NOMO-1 treated with DMSO at 0.1 percent for 48 hours (cell line): ENCODE data around the gene MMP28.

Source experiments
- DNase-seq: peaks from one replicate; lab custom pipeline; 2025; ENCODE audit not compliant: unreplicated experiment; lab: John Stamatoyannopoulos, UW

Gene MMP28

GRCh38 chr17:35745749-35746320 lies 49.6 kb downstream of the MMP28 start:
- DNase-seq, result no peak

GRCh38 chr17:35745246-35745645 lies 50.2 kb downstream of the MMP28 start:
- no peak for DNase-seq

DNA sequence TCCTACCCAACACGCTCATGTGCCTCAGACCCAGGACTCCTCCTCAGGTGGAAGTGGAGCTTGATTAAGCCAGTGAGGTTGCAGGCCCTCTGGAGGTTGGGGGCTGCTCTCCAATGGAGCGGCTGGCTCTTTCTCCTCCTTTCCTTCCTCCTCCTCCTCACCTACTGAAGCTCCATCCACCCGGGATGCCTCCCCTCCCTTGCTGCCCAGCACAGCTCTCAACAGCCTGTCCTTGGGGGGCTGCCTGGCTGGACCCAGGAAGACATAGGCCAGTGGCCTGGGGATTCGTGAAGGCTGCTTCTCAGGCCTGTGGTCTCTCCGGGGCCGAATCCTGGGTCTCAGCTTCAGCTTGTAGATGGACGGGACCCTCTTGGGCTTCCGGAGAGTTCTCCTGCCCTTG lies 50.6 kb downstream of the MMP28 start:
- no peak for DNase-seq

GRCh38 chr17:35743626-35744328 lies 51.7 kb downstream of the MMP28 start:
- peak; percentile 43 for DNase-seq

GRCh38 chr17:35742896-35743477 lies 52.5 kb downstream of the MMP28 start:
- DNase-seq, result no peak

- DNase-seq, result no peak
Measured at GRCh38 chr17:35742496-35742895, 52.9 kb downstream of the MMP28 start.

- no peak for DNase-seq
Measured at GRCh38 chr17:35740997-35741931, 54.2 kb downstream of the MMP28 start.

GRCh38 chr17:35740216-35740615 lies 55.2 kb downstream of the MMP28 start:
- DNase-seq, result no peak

- DNase-seq, result no peak
Measured at GRCh38 chr17:35738519-35739133, 56.8 kb downstream of the MMP28 start.

DNA sequence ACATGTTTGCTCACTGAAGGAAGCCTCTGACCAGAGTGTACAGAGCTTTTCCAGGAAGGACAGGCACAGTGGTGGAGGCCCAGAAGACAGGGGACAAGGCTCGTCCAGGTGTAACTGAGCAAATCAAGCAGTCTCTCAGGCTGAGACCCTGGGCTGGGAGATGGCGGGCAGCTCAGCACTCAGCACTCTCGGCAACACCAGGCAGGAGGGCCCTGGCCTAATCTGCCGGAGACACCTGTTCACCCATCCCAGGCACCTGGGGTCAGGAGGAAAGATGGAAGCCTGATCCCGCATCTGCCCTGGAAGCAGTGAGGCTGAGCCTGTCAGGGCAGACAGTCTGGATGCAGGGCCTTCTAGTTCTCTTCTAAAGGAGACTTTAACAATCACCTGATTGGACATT lies 59.2 kb downstream of the MMP28 start:
- no peak for DNase-seq

DNA sequence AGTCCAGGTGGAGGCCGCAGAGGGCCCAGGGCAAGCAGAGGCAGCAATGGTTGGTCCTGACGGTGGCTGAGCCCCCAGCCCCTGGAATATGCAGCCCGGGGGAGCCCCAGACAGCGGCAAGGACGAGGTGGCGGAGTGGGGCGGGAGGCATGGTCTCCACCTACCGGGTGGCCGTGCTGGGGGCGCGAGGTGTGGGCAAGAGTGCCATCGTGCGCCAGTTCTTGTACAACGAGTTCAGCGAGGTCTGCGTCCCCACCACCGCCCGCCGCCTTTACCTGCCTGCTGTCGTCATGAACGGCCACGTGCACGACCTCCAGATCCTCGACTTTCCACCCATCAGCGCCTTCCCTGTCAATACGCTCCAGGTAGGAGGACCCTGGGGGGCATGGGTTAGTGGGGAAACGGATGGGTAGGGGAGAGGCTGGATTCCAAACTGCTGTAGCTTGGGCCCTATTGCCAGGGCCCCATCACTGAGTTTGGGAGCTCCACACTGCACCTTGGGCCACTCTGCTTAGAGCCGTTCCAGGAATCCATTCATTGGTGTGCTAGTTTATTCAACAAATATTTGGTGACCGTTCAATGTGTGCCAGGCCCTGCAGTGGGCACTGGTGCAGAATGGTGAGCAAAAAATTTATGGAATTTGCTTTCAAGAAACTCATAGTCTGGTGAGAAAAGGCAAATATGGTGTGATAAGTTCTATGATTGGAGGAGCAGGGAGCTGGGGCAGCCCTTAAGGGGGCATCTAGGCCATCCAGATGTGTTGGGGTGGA lies 60.2 kb downstream of the MMP28 start:
- DNase-seq, result no peak

DNA sequence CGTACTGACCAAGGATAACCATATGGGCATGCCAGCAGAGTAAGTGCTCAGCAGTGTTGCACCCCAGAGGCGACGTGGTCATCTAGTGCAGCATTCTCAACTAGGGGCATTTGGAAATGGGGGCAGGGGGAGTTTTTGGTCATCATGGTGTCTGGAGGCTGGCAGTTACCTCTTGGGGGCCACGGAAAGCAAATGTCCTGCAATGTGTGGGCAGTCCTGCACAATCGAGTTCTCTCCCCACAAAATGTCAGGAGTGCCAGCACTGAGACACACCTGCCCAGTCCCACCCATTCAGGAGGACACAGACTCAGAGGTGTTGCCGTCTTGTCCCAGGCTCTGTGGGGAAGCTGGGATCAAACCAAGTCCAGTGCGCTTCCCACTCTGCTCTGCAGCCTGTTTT lies 61.0 kb downstream of the MMP28 start:
- DNase-seq, result no peak

DNA sequence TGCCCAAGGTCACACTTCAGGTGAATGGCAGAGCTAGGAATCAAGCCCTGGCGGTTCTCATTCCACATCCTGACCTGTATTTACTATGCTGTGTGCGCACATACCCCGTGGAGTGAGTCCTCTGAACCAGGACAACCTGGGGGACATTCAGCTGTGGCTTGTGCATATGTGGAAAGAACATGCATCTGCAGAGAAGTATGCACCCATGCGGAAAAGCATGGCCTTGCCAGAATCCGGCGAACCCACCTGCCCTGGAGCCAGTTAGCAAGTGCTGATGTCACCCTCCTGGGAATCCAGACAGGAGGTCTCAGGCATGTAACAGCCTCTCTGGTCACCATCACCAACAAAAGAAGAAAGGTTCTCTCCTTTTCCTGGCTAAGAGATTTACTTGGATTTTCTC lies 62.1 kb downstream of the MMP28 start:
- no peak for DNase-seq

- DNase-seq, result no peak
Measured at GRCh38 chr17:35732806-35733136, 62.7 kb downstream of the MMP28 start.

GRCh38 chr17:35731917-35732805 lies 63.3 kb downstream of the MMP28 start:
- no peak for DNase-seq

DNA sequence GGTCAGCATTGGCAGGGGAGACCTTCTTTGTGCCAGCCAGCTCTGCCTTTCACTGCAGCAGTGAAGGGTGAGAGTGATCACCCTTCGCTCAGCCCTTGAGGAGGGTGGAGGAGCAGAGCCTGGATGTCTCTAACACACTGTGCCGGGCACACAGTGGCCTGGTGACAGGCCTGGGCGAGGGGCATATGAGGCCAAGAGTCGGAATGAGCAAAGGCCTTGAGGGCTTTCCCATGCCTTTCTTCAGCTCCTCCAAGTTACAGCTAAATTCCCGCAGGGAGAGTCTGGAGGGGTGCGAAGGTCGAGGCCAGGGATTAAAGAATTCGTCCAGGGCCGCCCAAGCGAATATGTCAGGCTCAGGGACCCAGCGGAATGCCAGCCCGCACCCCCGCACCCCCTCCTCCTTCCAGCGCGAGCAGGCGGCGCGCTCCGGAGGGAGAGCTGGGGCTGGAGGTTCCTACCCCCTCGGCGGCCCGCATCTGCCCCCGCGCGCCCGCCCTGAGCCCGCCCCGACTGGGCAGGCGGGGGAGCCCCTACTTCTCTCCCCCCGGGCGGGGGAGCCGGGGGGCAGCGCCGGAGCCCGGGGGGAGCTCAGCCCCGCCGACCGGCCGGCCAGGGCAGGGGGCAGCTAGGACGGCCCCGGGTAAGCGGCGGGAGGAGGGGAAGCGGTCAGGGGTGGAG lies 64.1 kb downstream of the MMP28 start, which contains the start of gene RASL10B:
TSS of gene RASL10B (plus strand) at position 401 of the 678 bp plus-strand sequence. CDS start 3,546 bp downstream, outside the sequence.
- no peak for DNase-seq

- no peak for DNase-seq
Measured at GRCh38 chr17:35730400-35731005, 64.9 kb downstream of the MMP28 start.

DNA sequence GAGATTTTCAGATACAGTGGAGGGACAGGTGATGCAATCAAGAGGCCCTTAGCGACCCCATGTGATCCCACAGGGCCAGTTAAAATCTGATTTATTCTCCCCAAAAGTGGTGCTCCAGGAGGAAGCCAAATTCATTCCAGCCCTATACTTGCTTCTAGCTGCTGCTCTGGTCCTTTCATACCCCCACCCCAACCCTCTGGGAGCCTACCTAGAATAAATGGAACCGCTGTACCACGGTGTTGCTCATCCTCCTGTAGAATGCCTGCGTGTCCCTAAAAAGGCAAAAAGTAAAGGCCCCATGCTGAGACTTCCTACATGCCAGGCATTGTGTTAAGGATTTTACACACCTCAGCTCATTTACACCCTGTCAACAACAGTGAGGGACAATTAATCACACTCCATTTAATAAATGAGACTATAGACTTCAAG lies 66.0 kb downstream of the MMP28 start:
- no peak for DNase-seq
